Measurements from ENCODE around the gene PTBP3. TPM values are rescaled to one million over a fixed set of nuclear protein-coding genes. Genes with fewer than 3 reads are reported as not detected.

The PTBP3 gene
- total RNA-seq (2016; rRNA removed; fragmentation: Illumina TruSeq; extraction: Trizol) (52.8 and 79.5 TPM in 2 replicates), polyA plus RNA-seq (2011; rRNA removed) (35.6 and 61.1 TPM in 2 replicates), polyA minus RNA-seq (2011; rRNA and poly(A)+ RNA removed; ENCODE audit: low replicate concordance) (104 and 144 TPM in 2 replicates), Bru-seq, nascent RNA (percentile 86 among the genes with signal in this experiment), BruChase-seq, experiment 1, labeled RNA remaining after a 6-hour chase (percentile 92 among the genes with signal in this experiment), BruChase-seq, experiment 2, labeled RNA remaining after a 2-hour chase (percentile 87 among the genes with signal in this experiment)
- total RNA-seq (2016; cell fraction: cytosol; rRNA removed; fragmentation: Illumina TruSeq; extraction: Trizol; ENCODE audit: low read depth): 116 and 122 TPM in 2 replicates
- 55.6 and 78.0 TPM in 2 replicates for total RNA-seq (2016; cell fraction: insoluble cytoplasmic fraction; rRNA removed; fragmentation: Illumina TruSeq; extraction: Trizol)
- total RNA-seq (2016; cell fraction: membrane; rRNA removed; fragmentation: Illumina TruSeq; extraction: Trizol): 44.6 and 47.8 TPM in 2 replicates
- total RNA-seq (2016; cell fraction: nucleus; rRNA removed; fragmentation: Illumina TruSeq; extraction: Trizol): 33.0 and 35.9 TPM in 2 replicates
- 23.4 and 43.1 TPM in 2 replicates for polyA plus RNA-seq (2011; cell fraction: cytosol; rRNA removed)
- polyA plus RNA-seq (2011; cell fraction: nucleus; rRNA removed): 33.0 and 38.2 TPM in 2 replicates
- polyA plus RNA-seq (2012): 20.2 and 22.4 TPM in 2 replicates
- 2.3 and 2.6 TPM in 2 replicates for polyA plus RNA-seq (2016; cell fraction: cytosol; fragmentation: Illumina TruSeq; extraction: Trizol; ENCODE audit: low read depth)
- polyA plus RNA-seq (2016; cell fraction: insoluble cytoplasmic fraction; fragmentation: Illumina TruSeq; extraction: Trizol; ENCODE audit: low read depth): 67.1 and 71.0 TPM in 2 replicates
- 10.9 and 11.4 TPM in 2 replicates for polyA plus RNA-seq (2016; cell fraction: membrane; fragmentation: Illumina TruSeq; extraction: Trizol; ENCODE audit: low read depth)
- polyA plus RNA-seq (2016; cell fraction: nucleus; fragmentation: Illumina TruSeq; extraction: Trizol; ENCODE audit: insufficient read depth, low read depth): 30.4 TPM in 2 replicates
- 55.4 and 66.1 TPM in 2 replicates for polyA minus RNA-seq (2011; cell fraction: cytosol; rRNA and poly(A)+ RNA removed)
- 44.7 and 50.8 TPM in 2 replicates for polyA minus RNA-seq (2011; cell fraction: nucleus; rRNA and poly(A)+ RNA removed)
- long read RNA-seq, experiment 1, full-length matches to known transcripts: 2 of 11 reads
- long read RNA-seq, experiment 1, partial matches to known transcripts: 2 of 11 reads
- long read RNA-seq, experiment 1, other reads (novel, unspliced or antisense): 7 of 11 reads
- long read RNA-seq, experiment 2, full-length matches to known transcripts: 4 of 64 reads
- long read RNA-seq, experiment 2, partial matches to known transcripts: 0 of 64 reads
- long read RNA-seq, experiment 2, other reads (novel, unspliced or antisense): 60 of 64 reads

GRCh38 chr9:112332977-112333638, at the start of gene PTBP3:
Gene PTBP3, minus strand, starts transcription at chr9:112333619. Its CDS starts 35,754 bp downstream, at chr9:112297865.
- ATAC-seq (peak; percentile 86), FAIRE-seq (no peak), DNase-seq (ENCODE audit: low spot score) (peak; percentile 69)
- H3K27me3 ChIP-seq (ENCODE audit: control insufficient read depth in 1 of 2, insufficient read depth in 2 of 2, low read length in 2 of 2): no peaks in the 10 kb centered on the region
- ChIA-PET POLR2A (interaction anchor here (0.5 to 1.9 kb wide), 15 partner anchors 9 to 220 kb away, joined by 3 to 16 read pairs (median 3); partner anchors contain the start of gene HSDL2), CTCF (ENCODE audit: low intra/inter-chr PET ratio, low total read pairs) (interaction anchor here (1.5 kb wide), 2 partner anchors 220 to 235 kb away, joined by 4 read pairs; no protein-coding TSS in a partner anchor)
- H2AFZ ChIP-seq (ENCODE audit: low read length): peak within 1 kb of the TSS; percentile 95
- peaks cover 12% of the 10 kb centered on the region for H4K20me1 ChIP-seq (ENCODE audit: insufficient read depth, low read length)
- WGBS (ENCODE audit: low lambda C conversion rate): 0% methylated on average over 5 of the region's 90 CpGs
- peaks cover 63% of the 10 kb centered on the region for H3K4me1 ChIP-seq (ENCODE audit: insufficient read depth, low read length)
- H3K9ac ChIP-seq (ENCODE audit: insufficient read depth, low read depth, low read length): peak within 1 kb of the TSS; percentile 94
- H3K4me3 ChIP-seq (replicated peaks in 1 of 3; ENCODE audit: insufficient read depth in 1 of 3, low read depth in 2 of 3, low read length in 3 of 3): peak within 1 kb of the TSS; percentile 89 to 95 (median 95)
- in situ Hi-C loops (cut with HindIII; ENCODE audit: extremely low pct_ligation_motif_present, low pct_unique_long_range_greater_than_20kb) (no loop called here), intact Hi-C loops (cut with micrococcal nuclease; ENCODE audit: unreplicated experiment) (loop anchor here (1.0 to 10.0 kb wide), 5 partner anchors 28 to 438 kb away; partner anchors contain the start of genes SUSD1 and UGCG)
- H3K79me2 ChIP-seq (ENCODE audit: insufficient read depth, low read length): peaks cover 46% of the 10 kb centered on the region
- H3K27ac ChIP-seq (ENCODE audit: extremely low read length, insufficient read depth, low read length): peak within 1 kb of the TSS; percentile 97
- 0 out of 5 replicates have a peak, but pooled peaks cover 0 to 3% of the 10 kb centered on the region in 2 experiments for H3K36me3 ChIP-seq (replicated peaks in 1 of 2; ENCODE audit: control insufficient read depth in 1 of 2, insufficient read depth in 2 of 2, low read length in 2 of 2)
- H3K9me3 ChIP-seq (ENCODE audit: low read length): no peaks in the 10 kb centered on the region
- TSS peak; percentile 67 for BruUV-seq (replicated peaks)
- peak within 1 kb of the TSS; percentile 94 for H3K4me2 ChIP-seq (ENCODE audit: low read depth, low read length)
- TF ChIP-seq YEATS4 (CRISPR knock-in tag; IDR thresholded peaks at IDR 0.05; ENCODE audit: borderline replicate concordance): peak; percentile 88
- TF ChIP-seq, protein P1, sequence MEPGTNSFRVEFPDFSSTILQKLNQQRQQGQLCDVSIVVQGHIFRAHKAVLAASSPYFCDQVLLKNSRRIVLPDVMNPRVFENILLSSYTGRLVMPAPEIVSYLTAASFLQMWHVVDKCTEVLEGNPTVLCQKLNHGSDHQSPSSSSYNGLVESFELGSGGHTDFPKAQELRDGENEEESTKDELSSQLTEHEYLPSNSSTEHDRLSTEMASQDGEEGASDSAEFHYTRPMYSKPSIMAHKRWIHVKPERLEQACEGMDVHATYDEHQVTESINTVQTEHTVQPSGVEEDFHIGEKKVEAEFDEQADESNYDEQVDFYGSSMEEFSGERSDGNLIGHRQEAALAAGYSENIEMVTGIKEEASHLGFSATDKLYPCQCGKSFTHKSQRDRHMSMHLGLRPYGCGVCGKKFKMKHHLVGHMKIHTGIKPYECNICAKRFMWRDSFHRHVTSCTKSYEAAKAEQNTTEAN (CRISPR knock-in tag; conservative IDR thresholded peaks at IDR 0.05): no peak
- no peak for TF ChIP-seq FOXJ3 (CRISPR knock-in tag; IDR thresholded peaks at IDR 0.05; ENCODE audit: borderline replicate concordance)
- TF ChIP-seq FOXC1 (CRISPR knock-in tag; IDR thresholded peaks at IDR 0.05; ENCODE audit: borderline replicate concordance): peak; percentile 52; the same call in 1 of the 2 replicates
- no peak for TF ChIP-seq FOSL1 (CRISPR knock-in tag; IDR thresholded peaks at IDR 0.05; ENCODE audit: borderline replicate concordance)
- no peak for TF ChIP-seq MIER2 (CRISPR knock-in tag; IDR thresholded peaks at IDR 0.05)
- peak; percentile 52; the same call in 1 of the 2 replicates for TF ChIP-seq ZBTB7B (CRISPR knock-in tag; IDR thresholded peaks at IDR 0.05)
- TF ChIP-seq, protein P2, sequence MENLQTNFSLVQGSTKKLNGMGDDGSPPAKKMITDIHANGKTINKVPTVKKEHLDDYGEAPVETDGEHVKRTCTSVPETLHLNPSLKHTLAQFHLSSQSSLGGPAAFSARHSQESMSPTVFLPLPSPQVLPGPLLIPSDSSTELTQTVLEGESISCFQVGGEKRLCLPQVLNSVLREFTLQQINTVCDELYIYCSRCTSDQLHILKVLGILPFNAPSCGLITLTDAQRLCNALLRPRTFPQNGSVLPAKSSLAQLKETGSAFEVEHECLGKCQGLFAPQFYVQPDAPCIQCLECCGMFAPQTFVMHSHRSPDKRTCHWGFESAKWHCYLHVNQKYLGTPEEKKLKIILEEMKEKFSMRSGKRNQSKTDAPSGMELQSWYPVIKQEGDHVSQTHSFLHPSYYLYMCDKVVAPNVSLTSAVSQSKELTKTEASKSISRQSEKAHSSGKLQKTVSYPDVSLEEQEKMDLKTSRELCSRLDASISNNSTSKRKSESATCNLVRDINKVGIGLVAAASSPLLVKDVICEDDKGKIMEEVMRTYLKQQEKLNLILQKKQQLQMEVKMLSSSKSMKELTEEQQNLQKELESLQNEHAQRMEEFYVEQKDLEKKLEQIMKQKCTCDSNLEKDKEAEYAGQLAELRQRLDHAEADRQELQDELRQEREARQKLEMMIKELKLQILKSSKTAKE (CRISPR knock-in tag; IDR thresholded peaks at IDR 0.05; ENCODE audit: borderline replicate concordance): peak; percentile 64; the same call in 1 of the 2 replicates
- TF ChIP-seq SP1 (IDR thresholded peaks at IDR 0.05): no peak
- peak; percentile 59 for TF ChIP-seq SP1 (CRISPR knock-in tag; IDR thresholded peaks at IDR 0.05)
- peak; percentile 80 for TF ChIP-seq POLR2G (IDR thresholded peaks at IDR 0.05; ENCODE audit: low read depth, low read length)
- no peak for TF ChIP-seq ZNF7 (CRISPR knock-in tag; IDR thresholded peaks at IDR 0.05)
